Measurements from ENCODE around the gene FREY1.

DNA sequence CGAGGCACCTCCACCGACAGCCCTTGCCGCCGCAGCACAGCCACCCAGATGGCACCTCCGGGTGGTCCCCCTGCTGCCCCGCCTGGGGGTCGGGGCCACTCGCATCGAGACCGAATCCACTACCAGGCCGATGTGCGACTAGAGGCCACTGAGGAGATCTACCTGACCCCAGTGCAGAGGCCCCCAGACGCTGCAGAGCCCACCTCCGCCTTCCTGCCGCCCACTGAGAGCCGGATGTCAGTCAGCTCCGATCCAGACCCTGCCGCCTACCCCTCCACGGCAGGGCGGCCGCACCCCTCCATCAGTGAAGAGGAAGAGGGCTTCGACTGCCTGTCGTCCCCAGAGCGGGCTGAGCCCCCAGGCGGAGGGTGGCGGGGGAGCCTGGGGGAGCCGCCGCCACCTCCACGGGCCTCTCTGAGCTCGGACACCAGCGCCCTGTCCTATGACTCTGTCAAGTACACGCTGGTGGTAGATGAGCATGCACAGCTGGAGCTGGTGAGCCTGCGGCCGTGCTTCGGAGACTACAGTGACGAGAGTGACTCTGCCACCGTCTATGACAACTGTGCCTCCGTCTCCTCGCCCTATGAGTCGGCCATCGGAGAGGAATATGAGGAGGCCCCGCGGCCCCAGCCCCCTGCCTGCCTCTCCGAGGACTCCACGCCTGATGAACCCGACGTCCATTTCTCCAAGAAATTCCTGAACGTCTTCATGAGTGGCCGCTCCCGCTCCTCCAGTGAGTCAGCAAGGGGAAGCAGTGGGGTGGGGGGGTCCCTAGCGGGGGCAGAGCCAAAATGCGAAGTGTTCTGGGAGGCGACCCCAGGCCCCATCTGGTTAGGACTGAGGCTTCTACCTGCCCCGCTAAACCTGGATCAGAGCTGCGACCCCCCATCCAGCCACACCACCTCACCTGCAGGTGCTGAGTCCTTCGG is 4.4 kb downstream of the FREY1 start:
- TF ChIP-seq POLR2A (IDR thresholded peaks at IDR 0.05; ENCODE audit: low read depth) (no peak), EP300 (IDR thresholded peaks at IDR 0.05) (no peak), POLR2AphosphoS5 (IDR thresholded peaks at IDR 0.05) (no peak)
- TF ChIP-seq, protein P1, sequence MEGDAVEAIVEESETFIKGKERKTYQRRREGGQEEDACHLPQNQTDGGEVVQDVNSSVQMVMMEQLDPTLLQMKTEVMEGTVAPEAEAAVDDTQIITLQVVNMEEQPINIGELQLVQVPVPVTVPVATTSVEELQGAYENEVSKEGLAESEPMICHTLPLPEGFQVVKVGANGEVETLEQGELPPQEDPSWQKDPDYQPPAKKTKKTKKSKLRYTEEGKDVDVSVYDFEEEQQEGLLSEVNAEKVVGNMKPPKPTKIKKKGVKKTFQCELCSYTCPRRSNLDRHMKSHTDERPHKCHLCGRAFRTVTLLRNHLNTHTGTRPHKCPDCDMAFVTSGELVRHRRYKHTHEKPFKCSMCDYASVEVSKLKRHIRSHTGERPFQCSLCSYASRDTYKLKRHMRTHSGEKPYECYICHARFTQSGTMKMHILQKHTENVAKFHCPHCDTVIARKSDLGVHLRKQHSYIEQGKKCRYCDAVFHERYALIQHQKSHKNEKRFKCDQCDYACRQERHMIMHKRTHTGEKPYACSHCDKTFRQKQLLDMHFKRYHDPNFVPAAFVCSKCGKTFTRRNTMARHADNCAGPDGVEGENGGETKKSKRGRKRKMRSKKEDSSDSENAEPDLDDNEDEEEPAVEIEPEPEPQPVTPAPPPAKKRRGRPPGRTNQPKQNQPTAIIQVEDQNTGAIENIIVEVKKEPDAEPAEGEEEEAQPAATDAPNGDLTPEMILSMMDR (IDR thresholded peaks at IDR 0.05): no peak

Data from esophagus muscularis mucosa (tissue), 4 donors.